Vagina (tissue), 2 donors: Measurements from ENCODE around the gene MRTFB. TPM values are rescaled to one million over a fixed set of nuclear protein-coding genes. Genes with fewer than 3 reads are reported as not detected.

Experiments
- DNase-seq, 2 donors: peaks; one replicate each; pipeline ENCODE4 v3.0.0-alpha.2; 2017; ENCODE audit errors: extremely low spot score in 2 of 2
- H3K27ac ChIP-seq: fragments of 200-600 bp; sonication (generic); one replicate; pipeline ENCODE4 v1.5.1; 2019
- H3K27me3 ChIP-seq: fragments of 200-600 bp; sonication (generic); one replicate; pipeline ENCODE4 v1.5.1; 2019
- H3K36me3 ChIP-seq, 2 donors: fragments of 200-600 bp; sonication (generic); one replicate each; pipeline ENCODE4 v1.5.1; 2017 to 2019
- H3K4me1 ChIP-seq: fragments of 200-600 bp; sonication (generic); one replicate; pipeline ENCODE4 v1.5.1; 2019
- H3K4me3 ChIP-seq, 2 donors: fragments of 200-600 bp; sonication (generic); 1 replicate in 1 of 2; 2 replicates in 1 of 2; pipeline ENCODE4 v1.5.1; 2016 to 2019
- H3K9me3 ChIP-seq: fragments of 200-600 bp; sonication (generic); one replicate; pipeline ENCODE4 v1.5.1; 2019
- POLR2A ChIP-seq, 2 donors: fragments of 450-650 bp; IDR thresholded peaks; one replicate each; pipeline ENCODE4 v1.6.1; 2017; ENCODE audit warnings: antibody characterized with exemption in 2 of 2, mild to moderate bottlenecking in 2 of 2, moderate library complexity in 2 of 2
- POLR2AphosphoS5 ChIP-seq, 2 donors: sonication (generic); formaldehyde crosslinking; IDR thresholded peaks; one replicate each; pipeline ENCODE4 v1.9.0; 2017; ENCODE audit warnings: antibody characterized with exemption in 2 of 2, mild to moderate bottlenecking in 2 of 2, low read depth in 1 of 2; ENCODE audit not compliant: insufficient read depth in 1 of 2
- intact Hi-C: fragments of 100-400 bp; cut with DNase I; formaldehyde crosslinking; loops from one replicate; pipeline ENCODE4 v1.15.1; 2023
- total RNA-seq: library from RNA; depleted of rRNA; stranded (reverse); fragments of >200 nt; gene quantifications from one replicate; pipeline ENCODE4 v1.2.3, GENCODE V29; 2016
- TF ChIP-seq, protein P1 (sequence below), 3 experiments: fragments of 450-650 bp in 2 of 3; fragments of 200-600 bp in 1 of 3; sonication (generic) in 1 of 3; IDR thresholded peaks; one replicate each; pipeline ENCODE4 v1.5.1; 2017 to 2019; ENCODE audit warnings: antibody characterized with exemption in 3 of 3, mild to moderate bottlenecking in 2 of 3, moderate library complexity in 2 of 3

MRTFB gene
- total RNA-seq, 1 donor from 2014 or later: 103 TPM

GRCh38 chr16:14238756-14239155, 167.6 kb downstream of the MRTFB start:
- peaks cover 4 to 67% of the 10 kb centered on the region in 2 donors for H3K36me3 ChIP-seq
- intact Hi-C loops: no loop called here
- TF ChIP-seq, protein P1, sequence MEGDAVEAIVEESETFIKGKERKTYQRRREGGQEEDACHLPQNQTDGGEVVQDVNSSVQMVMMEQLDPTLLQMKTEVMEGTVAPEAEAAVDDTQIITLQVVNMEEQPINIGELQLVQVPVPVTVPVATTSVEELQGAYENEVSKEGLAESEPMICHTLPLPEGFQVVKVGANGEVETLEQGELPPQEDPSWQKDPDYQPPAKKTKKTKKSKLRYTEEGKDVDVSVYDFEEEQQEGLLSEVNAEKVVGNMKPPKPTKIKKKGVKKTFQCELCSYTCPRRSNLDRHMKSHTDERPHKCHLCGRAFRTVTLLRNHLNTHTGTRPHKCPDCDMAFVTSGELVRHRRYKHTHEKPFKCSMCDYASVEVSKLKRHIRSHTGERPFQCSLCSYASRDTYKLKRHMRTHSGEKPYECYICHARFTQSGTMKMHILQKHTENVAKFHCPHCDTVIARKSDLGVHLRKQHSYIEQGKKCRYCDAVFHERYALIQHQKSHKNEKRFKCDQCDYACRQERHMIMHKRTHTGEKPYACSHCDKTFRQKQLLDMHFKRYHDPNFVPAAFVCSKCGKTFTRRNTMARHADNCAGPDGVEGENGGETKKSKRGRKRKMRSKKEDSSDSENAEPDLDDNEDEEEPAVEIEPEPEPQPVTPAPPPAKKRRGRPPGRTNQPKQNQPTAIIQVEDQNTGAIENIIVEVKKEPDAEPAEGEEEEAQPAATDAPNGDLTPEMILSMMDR (IDR thresholded peaks at IDR 0.05): no peak
- no peak for TF ChIP-seq POLR2A (IDR thresholded peaks at IDR 0.05)
- no peak for TF ChIP-seq POLR2AphosphoS5 (IDR thresholded peaks at IDR 0.05; ENCODE audit: insufficient read depth in 1 of 2, low read depth in 1 of 2)

GRCh38 chr16:14239791-14240190, 168.7 kb downstream of the MRTFB start:
- Histone ChIP-seq H3K27me3 (no peaks in the 10 kb centered on the region), H3K4me3 (no peak overlapping the region), H3K27ac (no peak overlapping the region), H3K36me3 (peaks cover 4 to 63% of the 10 kb centered on the region in 2 donors), H3K9me3 (no peaks in the 10 kb centered on the region), H3K4me1 (peaks cover 5% of the 10 kb centered on the region)
- TF ChIP-seq POLR2AphosphoS5 (IDR thresholded peaks at IDR 0.05; ENCODE audit: insufficient read depth in 1 of 2, low read depth in 1 of 2) (no peak), POLR2A (IDR thresholded peaks at IDR 0.05) (no peak)
- TF ChIP-seq, protein P1 (IDR thresholded peaks at IDR 0.05): no peak
- intact Hi-C loops: no loop called here
- no peak for DNase-seq

More at GRCh38 chr16:14238756-14239155, 167.6 kb downstream of the MRTFB start:
- no peaks in the 10 kb centered on the region for H3K27me3 ChIP-seq
- no peaks in the 10 kb centered on the region for H3K9me3 ChIP-seq
- no peak for DNase-seq
- H3K4me1 ChIP-seq: peaks cover 5% of the 10 kb centered on the region
- H3K4me3 ChIP-seq: no peak overlapping the region
- H3K27ac ChIP-seq: no peak overlapping the region

- peaks cover 4 to 62% of the 10 kb centered on the region in 2 donors for H3K36me3 ChIP-seq
- no peak overlapping the region for H3K4me3 ChIP-seq
- intact Hi-C loops: no loop called here
- no peaks in the 10 kb centered on the region for H3K9me3 ChIP-seq
- no peak overlapping the region for H3K27ac ChIP-seq
- DNase-seq: no peak
- TF ChIP-seq POLR2AphosphoS5 (IDR thresholded peaks at IDR 0.05; ENCODE audit: insufficient read depth in 1 of 2, low read depth in 1 of 2) (no peak), POLR2A (IDR thresholded peaks at IDR 0.05) (no peak)
- TF ChIP-seq, protein P1 (IDR thresholded peaks at IDR 0.05): no peak
- H3K27me3 ChIP-seq: no peaks in the 10 kb centered on the region
- H3K4me1 ChIP-seq: peaks cover 5% of the 10 kb centered on the region
Measured at GRCh38 chr16:14240219-14240843, 169.2 kb downstream of the MRTFB start.

DNA sequence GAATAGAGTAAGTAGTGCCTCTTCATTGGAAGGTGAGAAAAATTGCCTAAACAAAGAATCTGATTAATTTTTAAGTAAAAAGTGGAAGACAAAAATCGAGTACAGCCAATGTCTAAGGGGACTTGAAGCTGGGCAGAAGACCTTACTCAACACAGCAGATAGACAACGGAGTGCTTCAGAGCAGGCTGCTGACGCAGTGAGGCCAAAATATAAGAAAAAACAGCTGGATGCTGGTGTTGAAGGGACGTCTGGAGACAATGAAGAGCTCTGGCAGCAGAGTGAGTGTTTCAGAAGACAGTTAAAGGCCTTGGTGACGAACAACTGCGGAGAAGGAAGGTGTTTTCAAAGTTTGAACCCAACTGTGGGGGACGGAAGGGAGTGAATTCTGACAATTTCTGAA, 169.8 kb downstream of the MRTFB start:
- TF ChIP-seq POLR2A (IDR thresholded peaks at IDR 0.05) (no peak), POLR2AphosphoS5 (IDR thresholded peaks at IDR 0.05; ENCODE audit: insufficient read depth in 1 of 2, low read depth in 1 of 2) (no peak)
- TF ChIP-seq, protein P1 (IDR thresholded peaks at IDR 0.05): no peak
- Histone ChIP-seq H3K9me3 (no peaks in the 10 kb centered on the region), H3K27me3 (no peaks in the 10 kb centered on the region), H3K4me3 (no peak overlapping the region), H3K27ac (no peak overlapping the region), H3K36me3 (peaks cover 4 to 60% of the 10 kb centered on the region in 2 donors), H3K4me1 (peaks cover 5% of the 10 kb centered on the region)
- intact Hi-C loops: no loop called here
- no peak for DNase-seq

GRCh38 chr16:14241631-14242030, 170.5 kb downstream of the MRTFB start:
- peaks cover 4 to 60% of the 10 kb centered on the region in 2 donors for H3K36me3 ChIP-seq
- H3K27ac ChIP-seq: no peak overlapping the region
- intact Hi-C loops: no loop called here
- no peaks in the 10 kb centered on the region for H3K9me3 ChIP-seq
- H3K4me3 ChIP-seq: no peak overlapping the region
- H3K4me1 ChIP-seq: peaks cover 5% of the 10 kb centered on the region
- TF ChIP-seq, protein P1 (IDR thresholded peaks at IDR 0.05): no peak
- TF ChIP-seq POLR2A (IDR thresholded peaks at IDR 0.05) (no peak), POLR2AphosphoS5 (IDR thresholded peaks at IDR 0.05; ENCODE audit: insufficient read depth in 1 of 2, low read depth in 1 of 2) (no peak)
- H3K27me3 ChIP-seq: no peaks in the 10 kb centered on the region
- no peak for DNase-seq
